H1 (cell line): ENCODE data around the gene CACNA2D3. TPM values are rescaled to one million over a fixed set of nuclear protein-coding genes. Genes with fewer than 3 reads are reported as not detected.

Experiments used
- CTCF ChIA-PET: fragments of 300-600 bp; sonication (Branson Sonifier 250); formaldehyde crosslinking; loops from one replicate; lab custom pipeline; 2021; ENCODE audit not compliant: partially characterized antibody; lab: Charles Lee
- POLR2A ChIA-PET: fragments of 300-600 bp; sonication (Branson Sonifier 250); formaldehyde crosslinking; loops from one replicate; lab custom pipeline; 2021; ENCODE audit warnings: inconsistent platforms; ENCODE audit not compliant: partially characterized antibody; lab: Charles Lee
- DNase-seq, 2 experiments: peaks; one replicate each; pipeline versions ENCODE4 v3.0.0 to v3.0.0-alpha.2; 2010 to 2022; ENCODE audit warnings: low spot score in 2 of 2, low read depth in 1 of 2, mixed read lengths in 1 of 2
- FAIRE-seq: peaks from 2 replicates; lab custom pipeline; 2011; peaks lifted over from hg19 to GRCh38; lab: Jason Lieb, UNC
- H2AFZ ChIP-seq: 2 replicates; pipeline ENCODE4 v1.8.1; 2012; ENCODE audit warnings: low read length, inconsistent platforms
- H2AK5ac ChIP-seq: 2 replicates; pipeline ENCODE4 v1.6.1; 2013; ENCODE audit warnings: low read depth, low read length
- H2BK120ac ChIP-seq: replicated peaks from 2 replicates; pipeline ENCODE3; 2013; ENCODE audit warnings: low read depth, low read length, inconsistent platforms
- H2BK12ac ChIP-seq: 2 replicates; pipeline ENCODE4 v1.6.1; 2013; ENCODE audit warnings: low read depth, low read length
- H2BK15ac ChIP-seq: 2 replicates; pipeline ENCODE4 v1.6.1; 2013; ENCODE audit warnings: low read length
- H2BK20ac ChIP-seq: 2 replicates; pipeline ENCODE4 v1.6.1; 2013; ENCODE audit warnings: low read length
- H2BK5ac ChIP-seq: 2 replicates; pipeline ENCODE4 v1.6.1; 2013; ENCODE audit warnings: low read depth, low read length
- H3K14ac ChIP-seq: 2 replicates; pipeline ENCODE4 v1.6.1; 2013; ENCODE audit warnings: inconsistent platforms; ENCODE audit not compliant: insufficient read length
- H3K18ac ChIP-seq: 2 replicates; pipeline ENCODE4 v1.6.1; 2013; ENCODE audit warnings: low read length; ENCODE audit errors: extremely low read depth
- H3K23ac ChIP-seq: 2 replicates; pipeline ENCODE4 v1.6.1; 2013; ENCODE audit warnings: inconsistent platforms; ENCODE audit not compliant: insufficient read length
- H3K23me2 ChIP-seq: 2 replicates; pipeline ENCODE4 v1.6.1; 2013; ENCODE audit warnings: low read depth, low read length
- H3K27ac ChIP-seq: 2 replicates; pipeline ENCODE4 v1.6.1; 2011; ENCODE audit warnings: low read depth, low read length, inconsistent platforms
- H3K27me3 ChIP-seq, 4 experiments: replicated peaks in 1 of 4; 1 replicate in 1 of 4; 2 replicates in 3 of 4; pipeline versions ENCODE4 v1.6.1 to v1.8.1; 2011 to 2013; ENCODE audit warnings: low read length in 3 of 4, mild to moderate bottlenecking in 3 of 4, inconsistent platforms in 2 of 4, mixed read lengths in 2 of 4, moderate library complexity in 1 of 4; ENCODE audit not compliant: control insufficient read depth in 3 of 4, insufficient read depth in 3 of 4; ENCODE audit errors: extremely low read depth in 1 of 4
- H3K36me3 ChIP-seq, 4 experiments: 2 replicates each; pipeline versions ENCODE4 v1.6.1 to v1.8.1; 2011 to 2013; ENCODE audit warnings: mild to moderate bottlenecking in 4 of 4, low read length in 3 of 4, moderate library complexity in 2 of 4, control low read depth in 1 of 4, inconsistent platforms in 1 of 4; ENCODE audit not compliant: insufficient read depth in 4 of 4, control insufficient read depth in 2 of 4
- H3K4ac ChIP-seq: replicated peaks from 2 replicates; pipeline ENCODE3; 2013; ENCODE audit warnings: low read length, low read depth, mixed read lengths, inconsistent platforms; ENCODE audit not compliant: insufficient read length
- H3K4me1 ChIP-seq, 4 experiments: replicated peaks in 1 of 4; 1 replicate in 1 of 4; 2 replicates in 3 of 4; pipeline versions ENCODE4 v1.6.1 to v1.8.1; 2011 to 2013; ENCODE audit warnings: low read length in 3 of 4, inconsistent platforms in 2 of 4, mixed read lengths in 1 of 4; ENCODE audit not compliant: insufficient read depth in 4 of 4, control insufficient read depth in 3 of 4
- H3K4me2 ChIP-seq, 2 experiments: 2 replicates each; pipeline versions ENCODE4 v1.6.1 to v1.8.1; 2011 to 2013; ENCODE audit warnings: low read depth in 2 of 2, low read length in 2 of 2, control low read depth in 1 of 2, inconsistent platforms in 1 of 2, mild to moderate bottlenecking in 1 of 2; ENCODE audit not compliant: insufficient read depth in 1 of 2
- H3K4me3 ChIP-seq, 4 experiments: fragments of 200-600, 300-600 bp in 1 of 4; sonication (generic), shearing (Covaris generic), sonication (Bioruptor Twin) in 1 of 4; 2 replicates each; pipeline versions ENCODE4 v1.5.1 to v1.8.1; 2011 to 2016; ENCODE audit warnings: low read length in 4 of 4, low read depth in 3 of 4, control low read depth in 2 of 4, inconsistent platforms in 2 of 4, mild to moderate bottlenecking in 2 of 4, mixed read lengths in 1 of 4, moderate library complexity in 1 of 4; ENCODE audit not compliant: insufficient read depth in 2 of 4; ENCODE audit errors: extremely low read depth in 1 of 4
- H3K56ac ChIP-seq: replicated peaks from 2 replicates; pipeline ENCODE3; 2013; ENCODE audit warnings: low read depth, mild to moderate bottlenecking, mixed read lengths, low read length, inconsistent platforms; ENCODE audit not compliant: insufficient read length
- H3K79me1 ChIP-seq: 2 replicates; pipeline ENCODE4 v1.6.1; 2013; ENCODE audit warnings: low read depth, low read length, control low read depth
- H3K79me2 ChIP-seq, 2 experiments: 2 replicates each; pipeline versions ENCODE4 v1.6.1 to v1.8.1; 2012 to 2013; ENCODE audit warnings: low read length in 2 of 2, mild to moderate bottlenecking in 2 of 2, inconsistent platforms in 1 of 2; ENCODE audit not compliant: insufficient read depth in 2 of 2, control insufficient read depth in 1 of 2
- H3K9ac ChIP-seq, 4 experiments: replicated peaks in 1 of 4; 1 replicate in 1 of 4; 2 replicates in 3 of 4; pipeline versions ENCODE4 v1.6.1 to v1.8.1; 2011 to 2013; ENCODE audit warnings: low read depth in 3 of 4, low read length in 3 of 4, control low read depth in 2 of 4, mild to moderate bottlenecking in 2 of 4, moderate library complexity in 2 of 4, inconsistent platforms in 1 of 4; ENCODE audit errors: extremely low read depth in 1 of 4
- H3K9me3 ChIP-seq, 2 experiments: 2 replicates each; pipeline versions ENCODE4 v1.6.1 to v1.8.1; 2012 to 2013; ENCODE audit warnings: mild to moderate bottlenecking in 2 of 2, moderate library complexity in 2 of 2, control low read depth in 1 of 2, inconsistent platforms in 1 of 2, low read depth in 1 of 2, low read length in 1 of 2, mixed read lengths in 1 of 2; ENCODE audit not compliant: insufficient read depth in 2 of 2
- H4K20me1 ChIP-seq, 2 experiments: replicated peaks in 1 of 2; 2 replicates each; pipeline versions ENCODE3 to v1.8.1; 2011 to 2013; ENCODE audit warnings: inconsistent platforms in 2 of 2, low read length in 2 of 2, mild to moderate bottlenecking in 1 of 2; ENCODE audit not compliant: insufficient read depth in 2 of 2, control insufficient read depth in 1 of 2
- H4K5ac ChIP-seq: 2 replicates; pipeline ENCODE4 v1.6.1; 2013; ENCODE audit warnings: low read length, low read depth, mixed read lengths, inconsistent platforms; ENCODE audit not compliant: insufficient read length
- H4K8ac ChIP-seq: 2 replicates; pipeline ENCODE4 v1.8.0; 2013; ENCODE audit warnings: mild to moderate bottlenecking, moderate library complexity, low read length, inconsistent platforms; ENCODE audit not compliant: insufficient read depth; ENCODE audit errors: extremely low read depth
- H4K91ac ChIP-seq: replicated peaks from 2 replicates; pipeline ENCODE3; 2013; ENCODE audit warnings: low read length, mixed read lengths, inconsistent platforms; ENCODE audit not compliant: insufficient read length
- EGR1 ChIP-seq: IDR thresholded peaks from 2 replicates; pipeline ENCODE4 v1.6.1; 2011; ENCODE audit warnings: low read depth, low read length, borderline replicate concordance
- POLR2AphosphoS5 ChIP-seq: IDR thresholded peaks from 2 replicates; pipeline ENCODE4 v1.6.1; 2011; ENCODE audit warnings: low read depth, low read length
- WGBS, 2 experiments: shearing (Covaris generic) in 1 of 2; methylation state at CpG; one replicate each; pipeline versions ENCODE4 v1.1.6 to v1.1.7; 2013 to 2015; ENCODE audit warnings: low lambda C conversion rate in 2 of 2, mixed read lengths in 2 of 2, inconsistent platforms in 1 of 2, low coverage in 1 of 2, missing lambda C conversion rate in 1 of 2; ENCODE audit not compliant: insufficient replicate concordance in 2 of 2, insufficient coverage in 1 of 2, insufficient read length in 1 of 2; ENCODE audit errors: extremely low coverage in 1 of 2, missing lambda C conversion rate in 1 of 2; 5-methylcytosine and 5-hydroxymethylcytosine counted together
- polyA plus RNA-seq, 7 experiments: library from polyadenylated mRNA; depleted of rRNA in 3 of 7; stranded (reverse) in 5 of 7; unstranded in 2 of 7; fragments of >200 nt in 5 of 7; fragments of 200-250 nt in 2 of 7; gene quantifications; 1 replicate in 5 of 7; 2 replicates in 1 of 7; 4 replicates in 1 of 7; pipeline versions ENCODE4 v1.2.1 to v1.2.3, GENCODE V29; 2011 to 2013; ENCODE audit warnings: missing spikeins in 2 of 7, mixed read lengths in 2 of 7
- total RNA-seq: library from RNA; stranded (reverse); fragmentation: NEBNext Ultra II Directional; extraction: Animal tissue kit (Norgen Biotek cat#: 25700); gene quantifications from 2 replicates; pipeline ENCODE4 v1.2.1, GENCODE V29; 2021

Gene CACNA2D3
- total and polyA plus RNA-seq, 2 of the 8 experiments (the other 6 are each of a cell fraction or from before 2014, with no cell fraction given), result 1.5 to 1.8 TPM

GRCh38 chr3:54897028-54897711, 774.8 kb downstream of the CACNA2D3 start:
- Histone ChIP-seq H2BK120ac (no peak overlapping the region), H2AFZ (no peak overlapping the region), H4K5ac (no peak overlapping the region), H4K8ac (no peak overlapping the region), H2BK5ac (no peak overlapping the region), H3K27ac (no peak overlapping the region), H3K23ac (no peak overlapping the region), H3K9ac (no peak overlapping the region), H2BK12ac (no peak overlapping the region), H3K56ac (no peak overlapping the region), H3K4me3 (no peak overlapping the region), H3K14ac (no peak overlapping the region), H3K27me3 (no peaks in the 10 kb centered on the region), H2BK20ac (no peak overlapping the region), H3K9me3 (no peaks in the 10 kb centered on the region), H3K4me2 (no peak overlapping the region), H3K79me2 (no peaks in the 10 kb centered on the region), H3K36me3 (no peaks in the 10 kb centered on the region), H3K4me1 (peaks cover 0 to 2% (median 0%) of the 10 kb centered on the region in 4 experiments; a peak in 1 of 7 replicates), H2BK15ac (no peak overlapping the region), H4K91ac (no peak overlapping the region), H3K18ac (no peak overlapping the region), H4K20me1 (no peaks in the 10 kb centered on the region), H2AK5ac (no peak overlapping the region), H3K23me2 (no peaks in the 10 kb centered on the region), H3K79me1 (no peaks in the 10 kb centered on the region), H3K4ac (no peak overlapping the region)
- FAIRE-seq (no peak), DNase-seq (no peak)
- 89% methylated on average over 3 of the region's 3 CpGs; no CpG with 5 or more reads in 1 of the 2 experiments for WGBS, 2 experiments
- ChIA-PET POLR2A (no interaction called here), CTCF (interaction anchor here (0.9 to 1.0 kb wide), 2 partner anchors 20 to 750 kb away, joined by 3 read pairs; no protein-coding TSS in a partner anchor)
- TF ChIP-seq EGR1 (no peak), POLR2AphosphoS5 (no peak)
